ENCODE data around the gene ASB5.

DNA sequence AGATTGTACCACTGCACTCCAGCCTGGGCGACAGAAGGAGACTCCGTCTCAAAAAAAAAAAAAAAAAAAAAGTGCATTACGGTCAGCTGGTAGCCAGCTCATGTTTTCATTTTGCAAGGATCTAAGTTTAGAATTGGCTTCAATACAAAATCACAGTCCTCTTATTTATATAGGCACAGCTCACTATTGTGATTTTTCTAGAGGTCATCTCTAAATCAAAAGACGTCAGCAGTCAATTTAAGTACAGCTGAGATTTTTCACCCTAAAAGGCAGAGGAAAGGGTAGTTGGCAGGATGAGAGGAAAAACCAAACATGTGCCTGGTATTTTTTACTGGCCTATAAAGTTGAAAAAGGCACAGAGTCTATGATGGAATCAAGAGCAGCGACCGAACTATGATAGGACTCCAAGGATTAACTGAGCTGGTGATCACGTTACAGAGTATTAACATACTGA, 30.8 kb downstream of the ASB5 start:
- TF ChIP-seq, protein P1, sequence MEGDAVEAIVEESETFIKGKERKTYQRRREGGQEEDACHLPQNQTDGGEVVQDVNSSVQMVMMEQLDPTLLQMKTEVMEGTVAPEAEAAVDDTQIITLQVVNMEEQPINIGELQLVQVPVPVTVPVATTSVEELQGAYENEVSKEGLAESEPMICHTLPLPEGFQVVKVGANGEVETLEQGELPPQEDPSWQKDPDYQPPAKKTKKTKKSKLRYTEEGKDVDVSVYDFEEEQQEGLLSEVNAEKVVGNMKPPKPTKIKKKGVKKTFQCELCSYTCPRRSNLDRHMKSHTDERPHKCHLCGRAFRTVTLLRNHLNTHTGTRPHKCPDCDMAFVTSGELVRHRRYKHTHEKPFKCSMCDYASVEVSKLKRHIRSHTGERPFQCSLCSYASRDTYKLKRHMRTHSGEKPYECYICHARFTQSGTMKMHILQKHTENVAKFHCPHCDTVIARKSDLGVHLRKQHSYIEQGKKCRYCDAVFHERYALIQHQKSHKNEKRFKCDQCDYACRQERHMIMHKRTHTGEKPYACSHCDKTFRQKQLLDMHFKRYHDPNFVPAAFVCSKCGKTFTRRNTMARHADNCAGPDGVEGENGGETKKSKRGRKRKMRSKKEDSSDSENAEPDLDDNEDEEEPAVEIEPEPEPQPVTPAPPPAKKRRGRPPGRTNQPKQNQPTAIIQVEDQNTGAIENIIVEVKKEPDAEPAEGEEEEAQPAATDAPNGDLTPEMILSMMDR (IDR thresholded peaks at IDR 0.05 in 8 of 11, conservative IDR thresholded peaks at IDR 0.05 in 3 of 11) = no peak
- TF ChIP-seq POLR2A (IDR thresholded peaks at IDR 0.05) = no peak
- no peak for TF ChIP-seq POLR2AphosphoS5 (IDR thresholded peaks at IDR 0.05)
